HG03342 (cell line): ENCODE measurements around the gene ZNF446.
"Not testable (repeated sequence)": the region's sequence is repeated elsewhere in the genome, so short reads cannot be mapped to it uniquely, and the experiment has no call there.

Experiments used
- ATAC-seq: cut with Tn5 transposase; IDR thresholded peaks from one replicate; pipeline ENCODE4 v1.9.1; 2021; ENCODE audit warnings: mild to moderate bottlenecking, moderate library complexity; ENCODE audit not compliant: unreplicated experiment

The ZNF446 gene

DNA sequence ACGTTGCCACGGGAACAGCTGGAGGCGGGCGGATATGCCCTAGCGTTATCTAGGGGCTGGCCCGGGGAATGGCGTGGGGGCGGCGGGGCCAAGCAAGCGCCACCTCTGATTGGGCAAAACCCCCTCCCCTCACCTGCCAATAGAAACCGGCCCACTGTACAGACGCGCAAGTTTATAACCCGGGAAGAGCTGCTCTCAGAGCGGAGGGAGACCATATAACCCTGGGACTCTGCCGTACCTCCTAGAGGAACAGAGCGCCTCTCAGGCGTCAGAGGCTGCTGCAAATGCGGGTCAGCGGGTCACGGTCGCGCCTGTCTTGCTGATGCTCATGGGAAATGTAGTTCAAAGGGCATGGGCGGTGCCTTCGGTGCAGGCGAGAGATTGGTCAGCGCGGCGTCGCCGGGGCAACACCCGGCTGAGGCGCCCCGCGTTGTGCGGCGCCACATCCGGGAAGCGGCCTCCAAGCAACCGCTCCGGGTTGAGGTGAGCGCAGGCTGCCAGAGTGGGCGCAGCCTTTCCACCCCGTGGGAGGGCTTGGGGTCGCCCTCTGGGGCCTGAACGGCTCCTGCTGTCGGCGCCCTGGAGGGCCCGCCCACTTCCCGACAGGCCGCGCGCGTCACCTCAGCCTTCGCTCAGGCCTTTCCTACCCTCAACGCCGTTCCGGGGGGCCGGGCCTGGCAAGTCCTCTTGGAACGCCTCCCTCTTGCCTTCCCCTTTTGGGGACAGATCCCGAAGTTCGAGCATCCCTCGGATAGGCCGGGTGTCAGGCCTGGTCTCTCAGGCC lies at the start of gene ZNF446:
Gene ZNF446, plus strand, starts transcription at position 639 of the 784 bp plus-strand sequence. CDS start 867 bp downstream, outside the sequence.
- ATAC-seq, result peak; percentile 79

DNA sequence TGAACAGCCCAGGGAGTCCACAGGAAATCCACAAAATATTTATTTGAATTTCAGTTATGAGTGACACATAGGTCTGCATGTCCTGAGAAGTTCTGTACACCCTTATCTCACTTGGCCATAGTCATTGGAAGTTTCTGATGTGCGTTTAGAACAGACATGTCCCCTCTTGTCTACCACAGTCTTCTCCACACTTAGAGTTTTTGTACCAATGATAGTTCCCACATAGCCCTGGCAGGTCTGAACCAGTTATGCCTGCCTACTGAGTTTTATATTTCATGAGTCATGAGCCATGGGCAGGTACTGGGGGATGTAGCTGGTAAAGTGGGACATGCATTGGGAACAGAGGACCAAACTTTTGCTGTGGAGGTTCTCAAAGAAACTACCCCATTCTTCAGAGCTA lies 47.5 kb upstream of the ZNF446 start:
- ATAC-seq, result no peak

DNA sequence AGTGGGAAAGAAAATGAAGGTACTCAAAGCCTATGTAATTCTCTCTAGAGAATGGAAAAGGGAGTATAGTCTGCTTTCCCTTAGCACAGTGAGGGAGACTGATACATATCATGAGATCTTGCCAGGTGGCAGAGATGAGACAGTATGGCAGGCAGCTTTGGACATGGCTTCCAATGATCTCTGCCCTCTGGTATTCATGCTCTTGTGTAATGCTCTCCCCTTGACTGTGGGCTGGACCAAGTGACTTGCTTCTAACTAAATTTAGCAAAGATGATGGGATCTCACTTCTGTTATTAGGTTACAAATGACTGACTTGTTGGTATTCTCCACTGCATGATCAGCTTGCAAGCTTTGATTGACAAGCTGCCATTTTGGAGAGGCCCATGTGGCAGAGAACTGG lies 46.4 kb upstream of the ZNF446 start:
- no peak for ATAC-seq

DNA sequence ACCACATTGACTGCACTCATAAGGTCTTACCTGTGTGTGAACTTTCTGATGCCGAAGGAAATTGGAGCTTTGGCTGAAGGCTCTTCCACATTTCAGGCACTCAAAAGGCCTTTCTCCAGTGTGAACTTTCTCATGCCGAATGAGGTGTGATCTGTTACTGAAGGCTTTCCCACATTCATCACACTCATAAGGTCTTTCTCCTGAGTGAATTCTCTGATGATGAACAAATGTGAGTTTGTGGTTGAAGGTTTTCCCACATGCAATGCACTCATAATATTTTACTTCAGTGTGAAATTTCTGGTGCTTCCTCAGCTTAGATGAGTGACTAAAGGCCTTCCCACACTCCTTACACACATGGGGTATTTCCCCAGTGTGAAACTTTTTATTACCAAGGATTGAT lies 41.9 kb upstream of the ZNF446 start:
- no peak for ATAC-seq

DNA sequence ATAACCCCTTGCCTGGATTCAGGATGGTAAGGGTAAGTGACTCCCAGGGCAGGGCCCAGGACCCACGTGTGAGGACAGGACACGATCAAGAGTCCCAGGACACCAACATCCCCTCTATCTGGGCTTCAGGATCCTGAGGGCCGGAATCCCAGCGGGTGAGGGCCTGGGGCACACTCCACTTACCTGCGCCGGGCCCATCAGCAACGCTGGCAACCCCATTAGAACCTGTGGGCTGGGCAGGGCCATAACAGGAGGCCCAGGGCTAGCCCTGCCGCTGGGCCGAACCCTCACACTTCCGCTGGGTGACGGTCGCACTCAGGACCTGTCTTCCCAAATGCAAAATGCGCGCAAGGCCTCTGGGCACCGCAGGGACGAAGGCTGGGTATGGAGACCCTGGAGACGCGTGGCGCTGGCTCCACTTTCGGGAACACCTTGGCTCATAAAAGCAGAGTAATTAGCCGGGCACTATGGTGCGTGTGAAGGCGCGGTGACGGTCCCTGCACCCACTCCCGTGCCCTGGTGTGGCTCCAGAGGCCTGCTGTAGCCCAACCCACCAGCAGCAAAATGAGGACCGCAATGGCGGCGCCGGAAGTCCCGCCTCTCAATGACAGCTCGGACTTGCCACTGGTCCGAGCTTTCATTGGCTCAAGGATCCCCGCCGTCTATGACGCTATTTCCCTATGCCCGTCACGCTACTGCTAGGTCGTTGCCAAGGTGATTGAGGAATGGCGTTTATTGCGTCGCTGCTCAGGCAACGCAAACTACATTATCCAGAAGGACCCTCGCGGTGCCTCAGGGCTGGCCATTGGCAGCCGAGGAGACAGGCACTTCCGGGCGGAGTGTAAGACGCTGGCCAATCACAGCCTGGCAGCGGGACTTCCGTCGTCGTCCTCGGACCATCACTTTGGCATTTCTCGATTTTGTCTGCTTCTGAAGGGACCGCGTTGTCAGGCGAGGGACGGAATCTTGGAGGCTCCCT lies 36.3 kb upstream of the ZNF446 start, which contains the start of gene ZNF132:
Gene ZNF132, minus strand, starts transcription at position 578 of the 979 bp plus-strand sequence. Its CDS starts 332 bp downstream, at position 246.
- ATAC-seq, result peak; percentile 96

DNA sequence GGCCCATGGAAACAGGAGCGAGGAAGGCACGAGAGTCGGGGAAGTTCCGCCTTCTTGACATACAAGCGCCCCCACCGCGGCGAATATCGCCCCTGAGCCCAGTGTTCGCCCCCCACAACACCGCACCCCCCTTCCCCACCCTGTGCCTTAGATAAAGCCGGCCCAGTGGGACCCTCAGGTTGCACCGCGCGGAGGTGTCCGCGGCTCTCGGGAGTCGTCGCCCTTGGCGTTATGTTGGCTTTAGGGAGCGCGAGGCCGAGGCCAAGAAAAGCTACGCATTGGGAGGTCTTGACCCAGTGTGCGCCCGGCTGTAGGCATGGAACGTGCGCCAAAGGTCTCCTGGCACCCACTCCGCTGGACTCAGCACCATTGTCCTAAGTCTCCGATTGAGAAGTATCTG lies 35.6 kb upstream of the ZNF446 start:
- no peak for ATAC-seq

DNA sequence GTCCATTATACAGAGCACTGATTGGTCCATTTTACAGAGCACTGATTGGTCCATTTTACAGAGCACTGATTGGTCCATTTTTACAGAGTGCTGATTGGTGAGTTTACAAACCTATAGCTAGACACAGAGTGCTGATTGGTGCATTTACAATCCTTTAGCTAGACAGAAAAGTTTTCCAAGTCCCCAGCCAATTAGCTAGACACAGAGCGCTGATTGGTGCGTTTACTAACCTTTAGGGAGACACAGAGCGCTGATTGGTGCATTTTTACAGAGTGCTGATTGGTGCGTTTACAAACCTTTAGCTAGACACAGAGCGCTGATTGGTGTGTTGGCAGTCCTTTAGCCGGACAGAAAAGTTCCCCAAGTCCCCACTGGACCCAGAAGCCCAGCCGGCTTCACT lies 33.2 kb upstream of the ZNF446 start:
- ATAC-seq, result not testable (repeated sequence)

DNA sequence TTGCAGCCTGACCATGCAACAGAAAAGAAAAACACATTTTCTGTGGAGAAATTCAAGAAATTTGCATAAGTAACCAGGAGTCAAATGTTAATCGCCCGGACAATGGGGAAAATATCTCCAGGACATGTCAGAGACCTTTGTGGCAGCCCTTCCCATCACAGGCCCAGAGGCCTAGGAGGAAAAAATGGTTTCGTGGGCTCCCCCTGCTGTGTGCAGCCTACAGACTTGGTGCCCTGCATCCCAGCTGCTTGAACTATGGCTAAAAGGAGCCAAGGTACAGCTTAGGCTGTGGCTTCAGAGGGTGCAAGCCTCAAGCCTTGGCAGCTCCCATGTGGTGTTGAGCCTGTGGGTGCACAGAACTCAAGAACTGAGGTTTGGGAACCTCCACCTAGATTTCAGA lies 27.3 kb upstream of the ZNF446 start:
- not testable (repeated sequence) for ATAC-seq

DNA sequence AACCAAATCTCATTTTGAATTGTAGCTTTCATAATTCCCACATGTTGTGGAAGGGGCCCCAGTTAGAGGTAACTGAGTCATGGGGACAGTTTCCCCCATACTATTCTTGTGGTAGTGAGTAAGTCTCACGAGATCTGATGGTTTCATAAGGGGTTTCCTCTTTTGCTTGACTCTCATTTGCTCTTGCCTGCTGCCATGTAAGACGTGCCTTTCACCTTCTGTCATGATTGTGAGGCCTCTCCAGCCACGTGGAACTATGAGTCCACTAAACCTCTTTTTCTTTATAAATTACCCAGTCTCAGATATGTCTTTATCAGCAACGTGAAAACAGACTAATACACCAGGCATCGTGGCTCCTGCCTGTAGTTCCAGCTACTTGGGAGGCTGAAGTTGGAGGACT lies 26.2 kb upstream of the ZNF446 start:
- not testable (repeated sequence) for ATAC-seq

DNA sequence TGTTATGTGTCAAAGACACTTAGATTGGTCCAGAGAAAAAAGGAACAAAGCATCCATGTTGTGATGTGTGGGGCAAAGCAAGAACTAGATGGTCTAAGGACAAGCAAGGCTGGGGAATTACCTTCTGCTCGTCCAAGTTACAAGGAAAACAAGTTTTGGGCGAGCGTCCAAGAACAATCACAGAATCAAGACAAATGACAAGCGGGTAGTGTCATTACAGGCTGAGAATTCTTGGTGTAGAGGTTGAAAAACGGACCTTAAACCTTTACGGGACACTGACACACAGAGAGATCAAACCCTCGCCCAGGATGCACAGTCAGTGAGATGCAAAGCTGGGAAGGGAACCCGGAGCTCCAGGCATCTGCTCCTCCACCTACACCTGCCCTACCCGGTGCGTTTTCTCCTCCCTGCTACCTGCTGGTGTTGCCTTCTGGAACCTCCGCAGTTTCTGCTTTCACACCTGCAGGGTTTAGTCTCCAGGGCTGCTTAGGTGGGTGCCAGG lies 25.2 kb upstream of the ZNF446 start:
- no peak for ATAC-seq

DNA sequence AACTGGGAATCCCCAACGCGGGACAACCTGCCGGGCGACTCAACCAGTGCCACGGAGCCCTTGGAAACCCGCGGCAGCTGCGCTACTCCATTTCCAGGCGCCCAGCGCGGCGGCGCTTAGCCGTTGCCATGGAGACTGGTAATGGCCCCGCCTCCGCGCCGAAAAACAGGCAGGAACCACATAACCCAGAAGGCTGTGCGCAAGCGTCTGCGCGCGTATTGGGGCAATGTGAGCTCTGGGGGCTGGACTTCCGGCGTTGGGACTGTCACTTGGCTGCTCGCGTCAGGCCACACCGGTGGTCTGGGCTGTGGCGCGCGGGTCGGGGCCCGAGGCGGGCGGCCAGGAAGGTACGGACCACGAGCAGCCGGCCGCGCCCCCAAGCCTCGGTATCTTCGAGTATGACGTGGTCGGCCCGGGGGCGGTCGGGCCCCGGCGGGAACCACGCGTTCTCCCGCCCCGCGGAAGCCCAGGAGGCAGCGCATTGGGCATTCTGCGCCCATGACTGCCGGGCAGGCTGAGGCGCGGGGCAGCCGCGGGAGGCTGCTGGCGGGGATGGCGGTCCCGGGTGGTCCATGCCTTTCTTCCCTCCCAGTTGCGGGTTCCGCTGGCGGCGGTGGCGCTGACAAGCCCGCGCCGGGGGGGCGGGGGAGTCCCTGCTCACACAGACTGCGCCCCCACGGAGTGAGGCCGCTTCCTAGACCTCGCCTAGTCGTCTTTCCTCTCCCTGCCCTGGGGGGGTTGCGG lies 24.6 kb upstream of the ZNF446 start, which contains the start of gene ZNF324B:
Gene ZNF324B, plus strand, starts transcription at position 265 of the 744 bp plus-strand sequence. CDS start 2,080 bp downstream, outside the sequence.
- ATAC-seq, result peak; percentile 94

DNA sequence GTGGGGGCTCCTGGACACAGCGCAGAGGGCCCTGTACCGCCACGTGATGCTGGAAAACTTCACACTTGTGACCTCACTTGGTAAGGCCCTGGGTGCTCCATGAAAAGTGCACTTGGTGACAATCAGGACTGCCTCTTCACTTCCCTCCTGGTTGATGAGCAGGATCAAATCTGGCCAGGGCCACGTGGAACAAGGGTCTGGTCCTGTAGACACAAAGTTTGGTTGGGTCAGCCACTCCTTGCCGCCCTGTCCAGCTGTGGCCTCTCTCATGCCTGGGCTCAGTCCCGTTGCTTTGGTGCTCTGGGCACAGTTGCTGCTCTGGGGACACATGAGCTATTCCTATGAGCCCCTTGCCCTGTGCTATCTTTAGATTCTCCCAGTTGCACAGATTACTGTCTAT lies 22.4 kb upstream of the ZNF446 start:
- ATAC-seq, result no peak

DNA sequence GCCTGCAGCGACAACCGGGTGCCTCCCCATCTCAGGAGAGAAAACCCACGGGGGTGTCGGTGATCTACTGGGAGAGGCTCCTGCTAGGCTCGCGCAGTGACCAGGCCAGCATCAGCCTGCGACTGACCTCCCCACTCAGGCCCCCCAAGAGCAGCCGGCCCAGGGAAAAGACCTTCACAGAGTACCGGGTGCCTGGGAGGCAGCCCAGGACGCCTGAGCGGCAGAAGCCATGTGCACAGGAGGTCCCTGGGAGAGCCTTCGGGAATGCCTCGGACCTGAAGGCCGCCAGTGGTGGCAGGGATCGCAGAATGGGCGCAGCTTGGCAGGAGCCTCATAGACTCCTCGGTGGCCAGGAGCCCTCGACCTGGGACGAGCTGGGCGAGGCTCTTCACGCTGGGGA lies 20.8 kb upstream of the ZNF446 start:
- ATAC-seq, result no peak

DNA sequence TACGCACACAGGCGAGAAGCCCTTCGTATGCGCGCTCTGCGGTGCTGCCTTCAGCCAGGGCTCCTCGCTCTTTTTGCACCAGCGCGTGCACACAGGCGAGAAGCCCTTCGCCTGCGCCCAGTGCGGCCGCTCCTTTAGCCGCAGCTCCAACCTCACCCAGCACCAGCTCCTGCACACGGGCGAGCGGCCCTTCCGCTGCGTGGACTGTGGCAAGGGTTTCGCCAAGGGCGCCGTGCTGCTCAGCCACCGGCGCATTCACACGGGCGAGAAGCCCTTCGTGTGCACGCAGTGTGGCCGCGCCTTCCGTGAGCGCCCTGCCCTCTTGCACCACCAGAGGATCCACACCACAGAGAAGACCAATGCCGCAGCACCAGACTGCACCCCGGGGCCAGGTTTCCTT lies 20.0 kb upstream of the ZNF446 start:
- ATAC-seq, result no peak

DNA sequence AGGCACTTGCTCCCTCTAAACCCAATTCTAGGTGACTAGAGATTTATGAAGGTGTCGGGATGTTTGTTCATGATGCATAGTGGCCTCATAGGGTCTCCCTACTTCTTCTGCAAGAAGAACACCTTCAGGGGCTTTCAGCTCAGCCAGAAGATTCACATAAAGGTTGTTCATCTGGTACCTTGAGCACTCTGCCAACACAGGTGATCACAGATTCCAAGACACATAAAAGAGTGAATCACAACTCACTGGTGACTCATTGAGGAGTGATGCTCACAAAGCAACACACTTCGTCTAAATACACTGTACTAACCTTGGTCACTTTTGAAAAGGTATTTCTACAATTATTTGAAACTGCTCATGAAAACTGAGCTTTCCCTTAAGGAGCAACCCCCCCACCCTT lies 16.1 kb upstream of the ZNF446 start:
- ATAC-seq, result no peak

DNA sequence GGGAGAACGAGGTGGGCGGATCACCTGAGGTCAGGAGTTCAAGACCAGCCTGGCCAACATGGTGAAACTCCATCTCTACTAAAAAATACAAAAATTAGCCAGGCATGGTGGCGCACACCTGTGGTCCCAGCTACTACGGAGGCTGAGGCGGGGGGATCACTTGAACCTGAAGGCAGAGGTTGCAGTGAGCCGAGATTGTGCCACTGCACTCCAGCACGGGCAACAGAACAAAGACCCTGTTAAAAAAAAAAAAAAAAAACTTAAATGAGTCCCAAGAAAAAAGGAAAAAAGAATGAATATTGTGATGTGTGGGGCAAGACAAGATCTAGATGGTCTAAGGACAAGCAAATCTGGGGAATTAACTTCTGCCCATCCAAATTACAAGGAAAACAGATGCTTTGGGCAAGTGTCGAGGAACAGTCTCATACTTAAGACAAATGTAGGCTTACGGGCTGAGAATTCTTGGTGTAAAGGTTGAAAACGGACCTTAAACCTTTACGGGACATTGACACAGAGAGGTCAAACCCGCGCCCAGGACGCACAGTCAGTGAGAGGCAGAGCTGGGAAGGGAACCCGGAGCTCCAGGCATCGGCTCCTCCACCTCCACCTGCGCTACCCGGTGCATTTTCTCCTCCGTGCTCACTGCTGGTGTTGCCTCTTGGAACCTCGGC lies 9.9 kb upstream of the ZNF446 start:
- ATAC-seq, result no peak

DNA sequence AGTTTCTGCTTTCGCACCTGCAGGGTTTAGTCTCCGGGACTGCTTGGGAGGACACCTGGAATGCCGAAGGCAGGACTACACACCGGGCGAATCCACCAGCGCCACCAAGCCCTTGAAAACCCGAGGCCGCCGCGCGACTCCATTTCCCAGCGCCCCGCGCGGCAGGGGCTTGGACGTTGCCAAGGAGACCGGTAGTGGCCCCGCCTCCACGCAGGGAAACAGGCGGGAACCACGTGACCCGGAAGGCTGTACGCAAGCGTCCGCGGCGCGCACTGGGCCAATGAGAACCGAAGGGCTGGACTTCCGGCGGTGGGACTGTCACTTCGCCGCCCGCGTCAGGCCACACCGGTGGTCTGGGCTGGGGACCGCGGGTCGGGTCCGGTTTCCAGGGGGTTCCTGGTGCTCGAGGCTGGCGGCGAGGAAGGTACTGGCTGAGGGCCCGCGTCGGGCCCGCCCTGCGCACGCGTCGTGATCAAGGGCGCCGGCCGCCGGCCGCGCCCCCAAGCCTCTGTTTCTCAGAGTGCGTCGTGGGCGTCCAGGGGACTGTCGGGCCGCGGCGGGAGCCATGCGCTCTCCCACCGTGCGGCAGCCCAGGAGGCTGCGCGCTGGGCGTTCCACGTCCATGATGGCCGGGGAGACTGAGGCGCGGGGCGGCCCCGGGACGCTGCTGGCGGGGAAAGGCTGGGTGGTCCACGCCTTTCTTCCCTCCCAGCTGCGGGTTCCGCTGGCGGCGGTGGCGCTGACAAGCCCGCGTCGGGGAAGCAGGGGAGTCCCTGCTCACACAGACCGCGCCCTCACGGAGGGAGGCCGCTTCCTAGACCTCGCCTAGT lies 9.2 kb upstream of the ZNF446 start, which contains the start of gene ZNF324:
Gene ZNF324, plus strand, starts transcription at position 321 of the 830 bp plus-strand sequence. CDS start 2,106 bp downstream, outside the sequence.
- ATAC-seq, result peak; percentile 89

DNA sequence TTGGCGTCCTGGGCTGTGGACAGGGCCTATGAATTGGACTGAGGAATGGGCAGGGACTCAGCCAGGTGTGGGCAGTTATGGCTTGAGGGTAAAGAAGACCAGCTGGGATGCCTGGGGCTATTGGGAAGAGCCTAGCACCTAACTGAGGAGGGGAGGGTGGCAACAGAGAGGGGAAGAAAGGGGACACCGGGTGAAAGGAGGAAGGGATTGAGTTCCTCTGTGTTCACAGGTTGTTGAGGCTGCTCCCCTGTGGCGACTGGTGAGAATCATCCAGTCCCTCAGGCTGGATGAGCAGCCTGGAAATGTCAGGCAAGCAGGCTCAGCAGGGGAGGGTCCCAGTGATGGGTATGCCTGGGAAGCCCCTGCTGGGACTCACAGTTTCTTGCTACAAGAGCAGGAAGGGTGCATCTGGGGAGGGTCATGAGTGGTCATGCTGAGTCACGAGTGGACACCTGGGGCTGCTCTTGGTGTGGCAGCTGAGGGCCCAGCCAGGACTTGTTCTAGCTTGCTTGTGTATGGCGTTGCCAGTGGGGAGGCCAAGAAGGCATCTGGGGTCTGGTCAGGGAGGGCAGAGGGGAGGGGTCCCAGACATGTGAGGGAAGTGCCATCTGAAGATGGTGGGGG lies 7.8 kb upstream of the ZNF446 start:
- ATAC-seq, result no peak
